GM19238 (cell line): Measurements from ENCODE around the gene USP33.
"Not testable (repeated sequence)": the region's sequence is repeated elsewhere in the genome, so short reads cannot be mapped to it uniquely, and the experiment has no call there.

Source experiments
- DNase-seq: peaks from one replicate; pipeline ENCODE4 v3.0.0; 2011; ENCODE audit warnings: low spot score; ENCODE audit not compliant: insufficient read length

The USP33 gene

DNA sequence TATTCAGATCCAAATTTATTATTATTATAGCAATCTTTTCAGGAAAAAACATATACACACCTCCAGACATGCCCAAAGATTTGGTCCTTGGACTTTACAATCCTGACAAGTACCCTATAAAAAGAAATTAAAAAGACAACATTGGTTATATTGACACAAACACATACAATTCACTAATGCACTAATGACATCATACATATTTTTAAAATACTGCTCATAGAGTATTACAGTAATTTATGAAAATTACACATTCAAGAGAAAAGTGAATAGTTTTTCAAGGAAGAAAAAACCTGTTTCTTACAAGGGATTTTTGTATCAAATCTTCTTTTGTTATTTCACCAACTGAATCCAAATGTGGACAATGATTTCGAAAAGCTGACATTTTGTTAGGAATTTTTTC, 18.3 kb downstream of the USP33 start:
- DNase-seq = no peak

DNA sequence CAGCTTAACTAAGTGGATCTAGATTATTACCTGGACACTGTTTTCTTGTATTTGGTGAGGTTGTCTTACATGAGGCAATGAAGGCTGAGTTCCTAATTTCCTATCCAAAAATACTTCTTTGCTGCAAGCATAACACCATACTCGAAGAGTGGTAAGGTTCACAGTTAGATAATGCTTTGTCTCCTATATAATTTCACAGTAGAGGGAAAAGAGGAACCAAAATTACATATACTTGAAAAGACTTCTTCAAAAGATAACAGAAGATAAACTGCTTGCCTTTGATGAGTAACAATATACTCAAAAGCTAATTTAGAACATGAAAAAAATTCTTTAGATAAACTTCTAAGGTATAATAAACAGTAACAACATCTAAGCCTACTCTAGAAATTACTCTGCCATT, 20.4 kb downstream of the USP33 start:
- no peak for DNase-seq

DNA sequence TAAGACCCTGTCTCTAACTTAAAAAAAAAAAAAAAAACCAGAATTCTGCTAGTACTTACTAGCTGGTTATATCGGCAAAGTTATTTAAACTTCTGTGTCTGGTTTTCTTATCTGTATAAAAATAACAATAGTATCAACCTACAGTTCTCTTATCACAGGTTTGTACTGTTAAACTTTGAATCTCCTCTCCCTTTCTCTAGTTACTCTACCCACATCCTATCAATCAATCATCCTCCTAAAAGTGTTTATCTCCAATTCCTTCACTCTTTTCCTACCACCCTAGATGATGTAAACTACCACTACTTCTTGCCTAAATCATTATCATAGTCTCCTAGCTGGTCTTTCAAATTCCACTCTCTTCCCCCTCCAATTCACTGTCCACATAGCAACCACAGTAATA, 27.6 kb downstream of the USP33 start:
- no peak for DNase-seq

DNA sequence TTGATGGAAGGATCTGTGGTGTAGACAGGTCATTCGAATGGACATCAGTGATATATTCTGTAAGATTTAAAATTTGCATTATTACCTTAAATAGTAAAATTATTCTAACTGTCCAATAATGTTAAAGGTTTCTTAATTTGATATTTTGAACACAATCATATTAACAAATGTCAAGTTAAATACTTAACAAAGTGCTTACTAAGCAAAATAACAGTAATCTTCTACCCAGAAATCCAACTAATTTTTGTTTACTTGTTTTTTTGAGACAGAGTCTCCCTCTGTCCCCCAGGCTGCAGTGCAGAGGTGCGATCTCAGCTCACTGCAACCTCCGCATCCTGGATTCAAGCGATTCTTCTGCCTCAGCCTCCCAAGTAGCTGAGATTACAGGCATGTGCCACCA, 33.9 kb downstream of the USP33 start:
- DNase-seq = no peak

DNA sequence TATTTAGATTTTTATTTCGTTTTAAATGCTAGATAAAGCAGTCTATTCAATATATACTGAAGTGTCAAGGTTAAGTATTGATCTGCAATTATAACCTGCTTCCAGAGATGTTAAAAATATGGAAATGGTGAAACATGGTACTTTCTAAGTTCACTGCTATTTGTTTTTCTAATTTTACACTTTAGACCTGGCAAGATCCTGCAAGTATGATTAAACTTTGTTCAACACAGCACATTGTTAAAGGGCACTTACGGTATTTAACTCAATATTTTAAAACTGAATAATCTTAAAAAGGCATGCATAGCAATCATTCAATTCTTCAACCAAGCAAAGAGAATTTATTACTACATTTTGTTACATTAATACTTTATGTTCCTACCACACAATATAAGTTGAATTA, 41.5 kb downstream of the USP33 start:
- no peak for DNase-seq

DNA sequence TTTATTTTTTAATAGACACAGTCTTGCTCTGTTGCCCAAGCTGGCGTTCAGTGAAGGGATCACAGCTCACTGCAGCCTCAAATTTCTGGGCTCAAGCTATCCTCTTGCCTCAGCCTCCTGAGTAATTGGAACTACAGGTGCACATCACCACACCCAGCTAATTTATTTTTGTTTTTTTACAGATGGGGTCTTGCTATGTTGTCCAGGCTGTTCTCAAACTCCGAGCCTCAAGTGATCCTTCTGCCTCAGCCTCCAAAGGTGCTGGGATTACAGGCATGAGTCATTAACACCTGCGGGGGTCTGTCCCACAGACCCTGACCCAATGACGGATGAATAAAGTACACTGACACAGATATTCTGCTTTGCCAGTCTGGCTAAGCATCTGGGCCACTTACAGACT, 43.6 kb downstream of the USP33 start:
- DNase-seq = no peak

DNA sequence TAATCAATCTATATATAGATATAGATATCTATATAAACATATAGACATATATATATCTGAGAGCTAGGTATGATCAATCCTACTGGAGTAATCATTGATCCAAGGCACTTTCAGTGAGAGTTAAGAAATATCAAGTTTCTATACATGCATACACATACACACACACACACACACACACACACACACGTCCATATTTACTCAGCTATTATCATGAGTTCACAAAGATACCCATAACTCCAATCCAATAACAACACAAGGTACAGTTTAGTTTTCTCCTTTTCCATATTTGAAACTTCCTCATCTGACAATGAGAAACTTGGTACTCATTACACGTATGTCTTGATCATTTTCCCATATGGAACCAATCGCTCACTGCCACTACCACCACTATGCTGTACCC, 49.9 kb downstream of the USP33 start:
- DNase-seq = no peak

DNA sequence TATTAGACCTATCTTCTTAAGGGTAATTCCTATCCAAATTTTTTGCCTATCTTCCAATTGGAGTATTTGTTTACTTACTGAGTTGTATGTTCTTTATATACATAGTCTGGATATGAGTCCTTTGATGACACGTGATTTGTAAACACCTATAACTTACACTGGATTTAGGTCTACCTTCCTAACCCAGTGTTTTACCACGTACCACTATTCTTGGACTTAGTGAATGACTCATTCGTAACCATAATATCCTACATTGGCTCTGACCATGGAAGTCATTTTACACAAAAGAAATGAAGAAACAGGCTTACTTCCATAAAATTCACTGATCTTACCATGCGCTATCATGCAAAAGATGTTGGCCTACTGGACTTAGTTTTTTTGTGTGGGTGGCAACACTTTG, 53.3 kb downstream of the USP33 start:
- DNase-seq = no peak

DNA sequence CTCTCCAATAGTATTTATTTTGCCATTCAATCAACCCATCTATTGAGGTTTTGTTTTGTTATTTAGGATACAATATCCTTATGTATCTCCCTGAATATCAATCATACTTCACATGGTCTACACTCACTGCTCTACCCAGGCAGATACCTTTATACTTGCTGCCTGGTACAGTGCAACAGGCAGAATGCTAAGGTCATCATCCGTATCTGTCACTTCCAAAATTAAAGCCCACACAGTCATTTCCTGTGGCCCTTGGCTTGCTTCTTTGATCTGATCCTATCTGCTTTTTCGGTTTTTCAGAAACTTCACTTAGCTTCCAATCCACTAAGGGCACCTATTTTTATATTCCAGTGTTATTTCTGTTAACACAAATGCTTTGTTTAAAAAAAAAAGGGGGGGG, 54.9 kb downstream of the USP33 start:
- DNase-seq = no peak

DNA sequence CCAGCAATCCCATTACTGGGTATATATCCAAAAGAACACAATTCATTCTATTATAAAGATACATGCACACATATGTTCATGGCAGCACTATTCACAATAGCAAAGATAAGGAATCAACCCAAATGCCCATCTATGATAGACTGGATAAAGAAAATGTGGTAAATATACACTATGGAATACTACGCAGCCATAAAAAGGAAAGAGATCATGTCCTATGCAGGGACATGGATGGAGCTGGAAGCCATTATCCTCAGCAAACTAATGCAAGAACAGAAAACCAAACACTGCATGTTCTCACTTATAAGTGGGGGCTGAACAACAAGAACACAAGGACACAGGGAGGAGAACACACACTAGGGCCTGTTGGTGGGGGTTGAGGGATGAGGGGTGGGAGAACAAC, 60.0 kb downstream of the USP33 start:
- DNase-seq = not testable (repeated sequence)

DNA sequence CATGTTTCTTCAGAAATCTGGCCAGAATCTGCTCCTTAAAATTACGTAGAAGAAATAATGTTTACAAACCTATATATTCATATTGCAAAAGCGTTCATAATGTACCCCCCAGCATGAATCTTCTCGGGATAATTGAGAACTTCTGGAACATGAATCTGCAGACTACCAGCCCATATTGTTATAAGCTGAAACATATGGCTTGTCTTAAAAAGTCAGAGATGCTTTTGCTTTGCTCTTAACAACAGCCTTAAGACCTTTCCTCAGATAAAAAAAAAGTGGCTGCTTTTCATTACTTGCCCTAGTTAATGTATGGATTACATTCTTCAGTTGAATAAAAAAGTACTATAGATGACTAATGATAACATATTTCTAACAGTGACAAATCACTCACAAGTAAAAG, 62.2 kb downstream of the USP33 start:
- DNase-seq = no peak

DNA sequence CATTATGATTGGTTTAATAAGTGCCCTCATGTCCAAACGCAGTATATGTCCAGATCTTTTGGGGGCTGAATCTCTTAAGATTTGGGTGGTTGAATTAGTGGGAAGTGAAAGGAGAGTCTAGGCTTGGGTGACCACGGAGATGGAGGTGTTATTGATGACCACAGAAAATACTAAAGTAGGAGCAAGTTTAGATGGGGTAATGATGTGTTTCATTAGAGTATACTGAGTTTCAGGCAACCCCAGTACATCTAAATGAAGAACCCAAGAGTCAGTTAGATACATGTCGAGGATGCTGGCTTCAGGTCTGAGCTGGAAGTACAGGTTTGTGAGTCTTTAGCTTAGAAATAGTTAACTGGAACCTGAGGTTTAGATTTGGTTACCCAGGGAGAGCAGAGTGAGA, 70.7 kb downstream of the USP33 start:
- no peak for DNase-seq

DNA sequence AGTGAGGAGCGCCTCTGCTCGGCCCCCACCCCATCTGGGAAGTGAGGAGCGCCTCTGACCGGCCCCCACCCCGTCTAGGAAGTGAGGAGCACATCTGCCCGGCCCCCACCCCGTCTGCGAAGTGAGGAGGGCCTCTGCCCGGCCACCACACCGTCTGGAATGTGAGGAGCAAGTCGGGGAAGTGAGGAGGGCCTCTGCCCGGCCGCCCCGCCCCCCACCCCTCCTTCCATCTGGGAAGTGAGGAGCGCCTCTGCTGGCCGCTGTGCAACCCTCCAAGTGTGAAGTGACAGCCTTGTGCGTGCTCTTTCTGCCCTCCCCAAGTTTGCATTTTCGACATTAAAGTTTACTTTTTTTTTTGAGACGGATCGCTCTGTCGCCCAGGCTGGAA, 72.1 kb downstream of the USP33 start:
- DNase-seq = no peak

DNA sequence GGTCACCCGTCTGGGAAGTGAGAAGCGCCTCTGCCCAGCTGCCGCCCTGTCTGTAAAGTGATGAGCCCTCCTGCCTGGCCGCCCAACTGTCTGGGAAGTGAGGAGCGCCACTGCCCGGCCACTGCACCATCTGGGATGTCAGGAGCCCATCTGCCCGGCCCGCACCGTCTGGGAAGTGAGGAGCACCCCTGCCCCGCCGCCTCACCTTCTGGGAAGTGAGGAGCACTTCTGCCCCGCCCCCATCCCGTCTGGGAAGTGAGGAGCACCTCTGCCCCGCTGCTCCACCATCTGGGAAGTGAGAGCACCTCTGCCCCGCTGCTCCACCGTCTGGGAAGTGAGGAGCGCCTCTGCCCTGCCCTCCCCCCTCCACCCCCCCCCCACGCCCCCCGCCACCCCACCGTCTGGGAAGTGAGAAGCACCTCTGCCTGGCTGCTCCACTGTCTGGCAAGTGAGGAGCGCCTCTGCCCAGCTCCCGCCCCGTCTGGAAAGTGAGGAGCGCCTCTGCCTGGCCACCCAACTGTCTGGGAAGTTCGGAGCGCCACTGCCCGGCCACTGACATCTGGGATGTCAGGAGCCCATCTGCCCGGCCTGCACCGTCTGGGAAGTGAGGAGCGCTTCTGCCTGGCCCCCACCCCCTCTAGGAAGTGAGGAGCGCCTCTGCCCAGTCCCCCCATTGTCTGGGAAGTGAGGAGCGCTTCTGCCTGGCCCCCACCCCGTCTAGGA, 72.7 kb downstream of the USP33 start:
- DNase-seq = no peak

DNA sequence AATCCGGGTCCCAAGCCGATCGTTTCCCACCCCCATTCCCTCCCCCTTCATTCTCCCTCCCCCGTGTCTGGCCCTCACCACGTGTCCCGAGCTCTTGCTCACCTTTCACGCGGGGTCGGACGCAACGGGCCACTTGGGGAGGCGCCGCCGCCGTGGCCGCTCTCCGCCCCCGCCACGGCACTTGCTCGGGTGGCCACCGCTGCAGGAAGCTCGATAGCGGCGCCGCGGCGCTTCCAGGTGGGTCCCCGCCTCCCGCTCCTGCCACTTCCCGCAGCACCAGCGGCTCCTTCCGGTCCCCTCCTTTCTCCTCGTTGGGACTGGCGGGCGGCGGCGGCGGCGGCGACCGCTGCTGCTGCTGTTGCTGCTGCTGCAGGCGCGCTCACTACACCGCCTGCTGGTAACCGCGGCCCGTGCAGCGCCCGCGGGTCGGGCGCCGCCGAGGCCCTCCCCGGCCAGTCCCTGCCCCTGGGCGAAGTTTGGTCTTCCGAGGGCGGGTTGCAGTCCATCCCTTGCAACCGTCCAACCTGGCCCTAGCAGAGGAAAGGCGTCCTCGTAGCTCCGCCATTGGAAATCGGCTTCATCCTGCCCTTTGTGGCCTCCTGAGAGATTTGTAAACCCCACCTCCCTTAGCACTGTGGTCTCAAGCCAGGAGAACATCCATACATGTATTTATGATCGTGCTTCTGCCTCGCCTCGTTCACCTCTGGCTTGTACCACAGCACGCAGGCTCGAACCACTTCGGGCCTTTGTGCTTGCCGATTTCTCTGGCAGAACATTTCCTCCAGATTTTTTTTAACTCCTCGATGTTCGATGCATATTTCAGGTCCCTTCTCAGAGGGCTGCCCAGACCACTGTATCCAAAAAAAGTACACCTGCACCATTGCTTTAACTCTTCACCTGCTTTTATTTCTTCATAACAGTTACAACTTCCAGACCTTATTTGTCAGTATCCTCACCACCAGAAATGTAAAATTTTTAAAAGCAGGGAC, 76.2 kb downstream of the USP33 start:
- DNase-seq = peak; percentile 82

DNA sequence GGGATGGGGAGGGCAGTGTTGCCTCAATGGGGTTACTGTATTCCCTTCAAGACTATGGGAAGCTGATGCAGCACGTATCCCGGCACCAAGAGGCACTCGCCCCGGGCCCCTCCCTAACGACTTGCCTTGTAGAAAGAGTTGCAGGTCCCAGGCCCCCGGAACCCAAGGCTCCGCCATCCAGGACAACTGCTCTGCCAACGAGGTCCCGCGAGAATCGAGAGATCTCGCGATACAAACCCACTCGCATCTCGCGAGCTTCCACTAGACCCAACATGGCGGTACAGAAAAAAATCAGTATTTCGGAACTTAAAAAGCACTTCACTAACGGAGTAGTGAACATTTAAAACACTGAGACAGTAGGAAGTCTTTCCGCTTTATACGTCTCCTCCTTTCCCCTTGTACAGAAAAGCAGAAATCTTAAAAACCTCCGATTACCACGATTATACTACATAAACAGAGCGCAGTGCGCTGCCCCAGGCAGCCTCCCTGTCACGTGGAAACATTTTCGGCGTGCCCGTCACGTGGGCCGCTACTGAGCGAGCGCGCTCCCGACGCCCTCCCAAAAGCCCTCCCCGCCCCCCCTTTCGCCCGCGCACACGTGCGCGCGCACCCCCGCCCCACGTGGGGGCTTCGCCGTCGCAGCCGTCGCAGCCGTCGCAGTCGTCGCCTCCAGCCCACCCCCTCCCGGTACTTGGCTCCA, 77.0 kb downstream of the USP33 start, which contains the start of gene ZZZ3:
ZZZ3 (minus strand) TSS at position 199 of the 700 bp plus-strand sequence. CDS start 49,304 bp downstream, outside the sequence.
- DNase-seq = peak; percentile 74

DNA sequence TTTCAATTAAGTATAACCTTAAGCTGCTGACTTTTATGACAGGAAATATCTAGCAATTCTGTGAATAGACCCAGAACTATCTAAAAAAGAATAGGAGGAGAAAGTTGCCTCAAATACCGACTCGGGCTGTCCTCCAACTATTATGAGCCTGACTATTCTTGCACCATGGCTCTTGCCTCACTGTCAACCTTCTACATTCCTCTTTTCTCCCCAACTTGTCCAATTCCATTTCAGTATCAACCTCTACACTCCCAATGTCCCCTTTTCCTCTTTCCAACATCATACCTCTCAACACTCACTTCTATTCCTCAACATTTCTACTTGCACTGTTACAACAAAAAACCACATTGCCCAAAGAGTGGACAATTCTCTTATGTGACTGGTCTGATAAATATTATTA, 79.5 kb downstream of the USP33 start:
- DNase-seq = no peak

DNA sequence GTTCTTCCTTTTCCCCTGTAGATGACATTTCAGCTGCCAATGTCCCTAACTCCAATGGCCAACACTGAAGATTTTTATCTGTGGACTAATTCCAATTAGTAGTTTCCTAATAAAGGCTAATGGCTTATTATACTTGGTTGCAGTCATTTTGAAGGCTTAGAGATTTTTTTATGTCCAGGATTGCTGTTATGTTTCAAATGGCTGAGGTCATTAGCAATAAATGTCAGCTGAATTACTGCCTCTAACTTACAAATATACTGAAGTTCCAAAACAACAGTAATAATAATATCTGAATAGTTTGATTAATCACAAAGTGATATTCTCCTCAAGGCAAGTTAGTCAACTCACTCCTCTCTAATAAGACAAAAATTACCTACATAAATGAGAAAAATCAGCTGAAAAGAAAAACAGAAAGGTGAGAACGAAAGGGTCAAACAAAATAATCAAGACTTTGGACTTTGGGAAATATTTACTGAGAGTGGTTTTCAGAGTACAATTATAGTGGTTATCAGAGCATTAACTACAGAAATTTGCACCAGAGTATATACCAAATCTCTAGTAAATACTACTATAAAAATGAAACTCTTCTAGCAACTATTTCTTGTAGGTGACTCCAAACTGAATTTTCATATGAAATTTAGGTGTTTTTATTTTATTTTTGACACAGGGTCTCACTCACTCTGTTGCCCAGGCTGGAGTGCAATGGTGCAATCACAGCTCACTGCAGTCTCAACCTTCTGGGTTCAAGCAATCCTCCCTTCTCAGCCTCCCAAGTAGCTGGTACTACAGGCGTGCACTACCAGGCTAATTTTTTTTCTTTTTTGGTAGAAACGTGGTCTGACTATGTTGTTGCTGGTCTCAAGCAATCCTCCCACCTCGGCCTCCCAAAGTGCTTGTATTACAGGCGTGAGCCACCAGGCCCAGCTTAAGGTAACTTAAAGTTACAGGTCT, 80.7 kb downstream of the USP33 start:
- no peak for DNase-seq

DNA sequence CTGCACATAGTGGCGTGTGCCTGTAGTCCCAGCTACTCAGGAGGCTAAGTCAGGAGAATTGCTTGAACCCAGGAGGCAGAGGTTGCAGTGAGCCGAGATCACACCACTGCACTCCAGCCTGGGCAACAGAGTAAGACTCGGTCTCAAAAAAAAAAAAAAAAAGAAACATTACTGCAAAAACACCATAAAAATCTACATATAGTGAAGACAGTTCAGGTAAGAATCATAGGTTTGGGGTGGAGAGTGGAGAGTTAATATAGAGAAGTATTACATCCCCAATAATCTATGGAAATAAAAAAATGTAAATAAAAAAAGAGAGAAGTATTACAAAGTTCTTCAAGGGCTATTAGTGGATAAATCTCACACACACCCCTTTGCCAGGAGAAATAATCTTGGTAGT, 84.8 kb downstream of the USP33 start:
- not testable (repeated sequence) for DNase-seq

DNA sequence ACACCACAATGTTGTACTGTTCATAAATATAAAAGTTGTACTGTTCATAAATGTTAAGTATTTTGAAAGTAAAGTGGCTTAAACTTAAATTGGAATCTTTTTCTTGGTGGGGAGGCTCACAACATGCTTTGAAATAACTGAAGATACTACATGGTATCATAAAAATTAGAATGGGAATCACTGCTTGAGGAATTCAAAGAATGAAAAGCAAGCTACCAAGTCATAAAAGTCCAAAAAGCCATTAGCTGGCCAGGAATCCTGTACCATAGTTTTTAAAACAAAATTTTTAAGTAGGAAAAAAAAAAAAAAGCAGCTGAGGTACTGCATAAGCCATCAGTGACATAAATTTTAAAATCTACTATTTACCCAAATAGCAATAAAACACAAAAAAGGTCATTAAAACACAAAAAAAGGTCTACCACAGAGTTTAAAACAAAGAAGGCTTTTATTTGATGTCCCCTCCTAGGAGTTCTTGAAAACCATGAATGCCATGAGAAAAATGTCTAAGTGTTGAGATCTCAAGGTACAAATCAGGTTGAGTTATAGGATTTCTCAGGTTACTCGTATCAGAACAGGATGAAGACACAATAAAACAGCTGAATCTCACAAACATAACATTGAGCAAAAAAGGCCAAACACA, 85.8 kb downstream of the USP33 start:
- DNase-seq = no peak
